NCI-H2196 (cell line): ENCODE results near the gene RSPH4A.
"Not testable (repeated sequence)": the region's sequence is repeated elsewhere in the genome, so short reads cannot be mapped to it uniquely, and the experiment has no call there.

Experiments used
- DNase-seq: peaks from one replicate; lab custom pipeline; 2025; ENCODE audit not compliant: unreplicated experiment; lab: John Stamatoyannopoulos, UW

The RSPH4A gene

GRCh38 chr6:116615937-116616736 lies at the start of gene RSPH4A:
Gene RSPH4A, plus strand, starts transcription at chr6:116616479. Its CDS starts 145 bp downstream, at chr6:116616624.
- peak; percentile 97 for DNase-seq

GRCh38 chr6:116568111-116568510 lies 48.2 kb upstream of the RSPH4A start:
- no peak for DNase-seq

GRCh38 chr6:116568821-116569755 lies 47.2 kb upstream of the RSPH4A start:
- DNase-seq: no peak

- peak; percentile 96 for DNase-seq
These were observed 45.2 kb upstream of the RSPH4A start, which contains the start of gene RWDD1 for GRCh38 chr6:116570856-116571682. Gene RWDD1, plus strand, starts transcription at chr6:116571504. Its CDS starts 79 bp downstream, at chr6:116571583.

GRCh38 chr6:116571683-116572000 lies 44.6 kb upstream of the RSPH4A start:
- DNase-seq: no peak

GRCh38 chr6:116572162-116572561 lies 44.1 kb upstream of the RSPH4A start:
- peak; percentile 10 for DNase-seq

GRCh38 chr6:116575227-116575626 lies 41.1 kb upstream of the RSPH4A start:
- no peak for DNase-seq

GRCh38 chr6:116577486-116577885 lies 38.8 kb upstream of the RSPH4A start:
- DNase-seq: no peak

GRCh38 chr6:116578335-116578734 lies 37.9 kb upstream of the RSPH4A start:
- DNase-seq: no peak

GRCh38 chr6:116579143-116579542 lies 37.1 kb upstream of the RSPH4A start:
- DNase-seq: no peak

- no peak for DNase-seq
These were observed 36.1 kb upstream of the RSPH4A start for GRCh38 chr6:116580198-116580597.

- DNase-seq: no peak
These were observed 30.0 kb upstream of the RSPH4A start for GRCh38 chr6:116586276-116586675.

- no peak for DNase-seq
These were observed 29.5 kb upstream of the RSPH4A start for GRCh38 chr6:116586738-116587137.

GRCh38 chr6:116595247-116595646 lies 21.0 kb upstream of the RSPH4A start:
- DNase-seq: peak; percentile 5

- no peak for DNase-seq
These were observed 19.5 kb upstream of the RSPH4A start for GRCh38 chr6:116596815-116597214.

GRCh38 chr6:116603916-116604315 lies 12.4 kb upstream of the RSPH4A start:
- DNase-seq: not testable (repeated sequence)

GRCh38 chr6:116604868-116605267 lies 11.4 kb upstream of the RSPH4A start:
- DNase-seq: not testable (repeated sequence)

- no peak for DNase-seq
These were observed 10.3 kb upstream of the RSPH4A start for GRCh38 chr6:116605935-116606334.

- DNase-seq: no peak
These were observed 5.2 kb upstream of the RSPH4A start for GRCh38 chr6:116611056-116611455.

- no peak for DNase-seq
These were observed 416 bp downstream of the RSPH4A start for GRCh38 chr6:116616737-116617053.
